ENCODE results near the gene MAJIN.
"Not testable (repeated sequence)": the region's sequence is repeated elsewhere in the genome, so short reads cannot be mapped to it uniquely, and the experiment has no call there.

The MAJIN gene, protein sequence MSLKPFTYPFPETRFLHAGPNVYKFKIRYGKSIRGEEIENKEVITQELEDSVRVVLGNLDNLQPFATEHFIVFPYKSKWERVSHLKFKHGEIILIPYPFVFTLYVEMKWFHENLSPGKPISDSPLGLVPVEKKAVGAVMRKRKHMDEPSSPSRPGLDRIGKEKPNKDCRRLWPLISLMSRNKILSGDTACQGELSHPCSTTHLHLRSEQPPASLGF

DNA sequence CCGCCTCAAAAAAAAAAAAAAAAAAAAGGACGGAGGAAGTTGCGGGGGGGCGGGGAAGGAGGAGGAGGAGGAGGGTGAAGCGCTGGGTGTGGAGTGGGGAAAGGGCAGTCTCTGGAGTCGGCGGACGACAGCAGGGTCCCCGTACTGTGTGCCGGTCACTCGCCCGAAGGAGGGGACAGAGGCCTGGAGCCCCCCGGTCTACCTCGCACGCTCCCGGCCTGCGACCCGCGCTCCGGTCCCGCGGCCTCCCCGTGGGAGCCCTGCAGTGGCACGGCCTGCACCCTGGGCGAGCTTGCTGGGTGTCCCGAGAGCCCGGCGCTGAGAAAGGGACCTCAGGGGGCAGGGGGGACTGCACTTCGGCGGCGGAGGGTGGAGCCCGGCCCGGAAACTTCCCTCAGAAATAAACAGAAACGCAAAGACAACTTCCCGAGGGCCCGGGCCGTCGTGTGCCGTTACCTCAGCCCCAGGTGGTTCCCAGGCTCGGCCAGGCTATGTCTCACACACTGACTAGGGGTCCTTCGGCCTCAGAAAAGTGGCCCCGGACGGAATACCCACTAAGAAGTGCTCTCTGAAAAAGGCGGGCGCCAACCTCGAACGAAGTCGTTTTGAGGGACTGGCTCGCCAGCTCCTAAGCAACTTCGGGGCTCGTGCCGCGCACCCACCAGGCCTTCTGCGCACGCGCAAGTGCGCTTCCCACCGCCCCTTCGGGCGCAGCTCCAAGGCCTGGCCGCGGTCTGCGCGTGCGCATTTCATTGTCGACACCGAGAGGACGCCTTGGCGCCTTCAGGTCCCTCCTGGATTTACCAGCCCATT, at the start of gene MAJIN:
TSS of gene MAJIN (minus strand) at position 688 of the 813 bp plus-strand sequence. CDS start 12,703 bp downstream, outside the sequence.
- DNase-seq = peak; percentile 91

DNA sequence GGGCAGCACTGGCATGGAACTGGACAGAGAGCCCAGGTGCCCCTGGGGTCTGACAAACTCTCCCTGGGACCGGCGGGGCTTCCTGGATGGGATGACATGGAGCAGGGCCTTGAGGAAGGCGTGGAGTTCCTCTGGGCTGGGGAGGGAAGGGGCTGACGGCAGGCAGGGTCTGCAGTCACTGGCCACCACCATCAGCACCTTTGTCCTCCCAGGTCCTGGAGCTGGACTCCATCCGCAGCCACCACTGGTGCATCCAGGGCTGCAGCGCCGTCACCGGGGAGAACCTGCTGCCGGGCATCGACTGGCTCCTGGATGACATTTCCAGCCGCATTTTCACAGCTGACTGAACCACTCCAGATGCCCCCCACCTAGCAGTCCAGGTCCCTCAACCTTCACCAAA, 49.6 kb upstream of the MAJIN start:
- DNase-seq = no peak

DNA sequence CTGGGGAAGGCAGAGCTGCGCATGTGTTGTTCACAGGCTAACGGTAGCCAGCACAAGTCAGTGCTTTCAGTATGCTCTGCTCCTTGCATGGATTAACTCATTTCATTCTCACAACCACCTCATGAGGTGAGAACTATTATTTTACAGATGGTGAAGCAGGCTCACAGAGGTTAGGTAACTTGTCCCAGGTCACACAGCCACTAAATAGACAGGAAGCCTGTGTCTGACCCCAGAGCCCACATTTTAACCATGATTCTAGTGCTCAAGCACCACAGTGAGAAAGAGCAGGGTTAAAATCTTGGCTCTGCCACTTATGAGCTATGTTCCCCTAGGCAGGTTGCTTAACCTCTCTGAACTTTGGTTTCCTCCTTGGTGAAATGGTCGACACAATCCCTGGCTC, 49.1 kb upstream of the MAJIN start:
- no peak for DNase-seq

DNA sequence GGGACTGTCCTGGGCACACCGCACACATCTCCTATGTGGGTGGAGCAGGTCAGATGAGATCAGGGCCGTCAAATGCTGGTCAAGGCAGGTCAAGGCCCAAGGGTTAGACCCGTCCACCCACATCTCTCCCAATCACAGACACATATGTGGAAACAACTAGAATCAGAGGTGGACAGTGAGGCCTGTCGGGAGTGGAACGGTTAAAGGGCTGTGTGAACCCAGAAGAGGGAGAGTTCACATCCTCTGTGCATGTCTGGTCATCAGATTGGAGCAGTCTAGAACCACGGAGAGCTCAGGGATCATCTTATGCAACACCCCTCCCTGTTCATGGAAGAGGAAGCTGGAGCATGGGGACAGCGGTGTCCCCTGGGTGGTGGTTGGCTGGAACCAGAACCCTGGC, 47.9 kb upstream of the MAJIN start:
- DNase-seq = no peak

DNA sequence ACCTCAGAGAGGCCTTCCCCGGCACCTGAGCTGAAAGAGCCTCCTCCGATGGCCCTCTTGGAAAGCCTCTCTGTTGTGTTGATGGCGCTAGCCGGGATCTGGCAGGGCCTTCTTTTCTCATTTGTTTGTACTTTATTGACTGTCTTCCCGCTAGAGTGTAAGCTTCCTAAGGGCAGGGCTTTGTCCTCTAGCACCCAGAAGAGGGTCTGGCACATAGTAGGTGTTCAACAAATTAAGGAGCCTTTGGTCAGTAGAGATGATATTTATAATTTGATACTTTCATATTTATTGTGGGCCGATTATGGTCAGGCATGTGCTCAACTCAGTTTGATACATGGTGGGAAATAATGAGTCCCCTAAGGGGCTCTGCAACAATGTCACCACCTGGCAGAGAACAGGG, 46.0 kb upstream of the MAJIN start:
- no peak for DNase-seq

DNA sequence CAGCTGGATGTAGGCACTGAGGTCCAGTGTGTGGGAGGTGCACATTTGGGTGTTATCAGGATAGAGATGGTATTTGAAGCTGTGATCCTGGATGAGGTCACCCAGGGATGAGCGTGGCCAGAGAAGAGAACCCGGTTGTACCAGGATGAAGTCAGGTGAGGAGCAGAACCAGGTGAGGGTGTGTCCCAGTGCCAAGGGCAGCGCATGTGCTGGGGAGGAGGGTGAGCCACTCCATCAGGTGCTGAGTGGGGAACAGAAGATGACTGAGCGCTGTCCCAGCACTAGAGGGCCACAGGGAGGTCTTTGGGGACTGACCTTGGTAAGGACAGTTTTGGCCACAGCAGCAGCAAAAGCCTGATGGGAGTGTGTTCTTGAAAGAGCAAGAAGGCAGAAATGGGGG, 44.8 kb upstream of the MAJIN start:
- DNase-seq = no peak

DNA sequence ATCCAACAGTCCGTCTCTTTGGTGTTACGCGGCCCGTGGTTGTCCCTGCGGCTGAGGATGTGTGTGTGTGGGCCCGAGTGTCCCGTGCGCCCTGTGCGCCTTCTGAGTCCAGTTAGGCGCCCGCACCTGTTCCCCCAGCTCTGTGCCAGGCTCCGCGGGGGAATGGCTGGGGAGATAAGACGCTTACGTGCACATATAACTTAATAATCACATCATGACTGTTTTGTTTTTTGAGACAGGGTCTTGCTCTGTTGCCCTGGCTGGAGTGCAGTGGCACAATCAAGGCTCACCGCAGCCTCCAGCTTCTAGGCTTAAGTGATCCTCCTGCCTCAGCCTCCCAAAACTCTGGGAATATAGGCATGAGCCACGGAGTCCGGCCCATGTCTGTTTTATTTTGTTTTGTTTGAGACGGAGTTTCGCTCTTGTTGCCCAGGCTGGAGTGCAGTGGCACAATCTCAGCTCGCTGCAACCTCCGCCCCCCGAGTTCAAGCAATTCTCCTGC, 42.9 kb upstream of the MAJIN start:
- DNase-seq = no peak

DNA sequence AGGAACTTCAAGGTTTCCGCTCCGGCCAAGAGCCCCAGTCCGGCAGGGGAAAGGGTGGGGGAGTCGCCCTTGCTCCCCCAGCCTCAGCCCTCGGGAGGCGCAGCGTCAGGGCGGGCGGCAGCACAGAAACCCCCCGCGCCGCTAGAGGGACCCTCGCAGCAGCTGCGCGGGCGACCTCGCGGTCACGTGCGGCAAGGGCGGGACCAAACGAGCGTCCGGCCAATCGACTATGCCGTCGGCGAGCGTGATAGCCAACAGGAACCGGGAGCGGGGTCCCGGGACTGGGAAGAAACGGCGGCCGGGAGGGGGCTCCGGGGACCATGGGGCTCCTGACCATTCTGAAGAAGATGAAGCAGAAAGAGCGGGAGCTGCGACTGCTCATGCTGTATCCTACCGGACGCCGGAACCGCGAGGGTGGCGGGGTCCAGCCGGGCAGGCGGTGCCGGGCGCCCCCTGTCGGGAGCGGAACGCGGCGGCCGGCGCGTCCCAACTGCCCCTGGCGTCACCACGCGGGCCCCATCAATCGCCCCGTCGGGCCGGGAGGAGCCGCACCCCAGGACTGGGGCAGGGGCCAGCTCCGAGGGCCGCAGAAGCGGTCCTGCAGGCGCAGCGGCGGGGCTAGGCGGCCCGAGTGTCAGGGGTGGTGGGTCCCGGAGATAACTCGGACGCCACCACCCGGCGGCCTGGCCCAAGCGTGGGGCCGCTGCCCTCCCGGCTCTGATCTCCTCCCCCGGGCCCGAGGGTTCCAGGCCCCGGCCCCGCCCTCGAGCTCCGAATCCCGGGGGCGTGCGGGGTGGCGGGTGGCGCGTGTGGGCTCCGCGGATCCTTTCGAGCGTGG, 42.2 kb upstream of the MAJIN start, which contains the start of gene ARL2:
TSS of gene ARL2 (plus strand) at position 273 of the 838 bp plus-strand sequence. CDS start at position 321, 48 bp downstream.
- peak; percentile 88 for DNase-seq

DNA sequence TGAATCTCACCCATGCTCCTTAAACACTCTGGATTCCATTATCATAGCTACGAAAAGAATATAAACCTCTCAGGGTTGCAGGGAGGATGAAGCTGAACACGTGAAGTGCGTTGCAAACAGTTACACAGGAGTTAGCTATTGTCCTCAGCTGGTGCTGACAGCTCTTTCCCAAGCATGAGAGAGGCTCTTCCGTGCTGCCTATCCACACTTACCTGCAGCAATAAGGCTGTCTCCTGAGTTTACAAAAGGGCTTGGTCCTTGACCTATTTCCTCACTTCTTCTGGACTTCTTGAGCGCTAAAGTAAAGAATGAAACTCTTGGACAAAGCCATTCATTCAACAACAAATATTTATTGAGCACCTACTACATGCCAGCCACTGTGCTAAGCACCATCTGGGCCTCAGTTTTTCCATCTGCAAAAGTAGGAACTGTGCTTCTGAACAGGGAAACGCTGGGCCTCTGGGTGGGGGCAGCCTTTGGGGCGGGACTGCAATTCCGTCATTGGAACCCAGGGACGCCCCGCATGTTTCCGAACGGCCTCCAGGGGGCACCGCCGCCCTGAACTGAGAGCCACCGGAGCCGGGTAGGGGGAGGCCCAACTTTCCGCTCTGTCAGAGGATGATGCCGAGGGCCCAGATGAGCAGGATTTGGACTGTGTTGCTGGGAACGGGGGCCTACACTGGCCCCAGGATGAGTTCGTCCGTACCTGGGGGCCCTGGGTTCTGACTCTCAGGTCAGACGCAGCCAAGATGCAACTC, 41.4 kb upstream of the MAJIN start:
- DNase-seq = peak; percentile 94

DNA sequence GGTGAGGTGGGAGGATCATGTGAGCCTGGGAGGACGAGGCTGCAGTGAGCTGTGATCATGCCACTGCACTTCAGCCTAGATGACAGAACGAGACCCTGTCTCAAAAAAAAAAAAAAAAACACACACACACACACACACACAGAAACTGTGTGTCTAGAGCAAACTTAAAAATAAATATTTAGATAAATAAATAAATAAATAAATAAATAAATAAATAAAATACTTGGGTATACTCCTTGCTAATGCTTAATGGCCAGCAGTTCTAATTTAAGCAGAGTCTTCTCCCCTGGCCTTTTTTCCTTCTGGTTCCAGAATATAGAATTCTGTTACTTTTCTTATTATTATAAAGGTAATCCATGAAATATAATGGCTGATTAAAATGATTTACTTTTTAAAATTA, 37.0 kb upstream of the MAJIN start:
- DNase-seq = no peak

DNA sequence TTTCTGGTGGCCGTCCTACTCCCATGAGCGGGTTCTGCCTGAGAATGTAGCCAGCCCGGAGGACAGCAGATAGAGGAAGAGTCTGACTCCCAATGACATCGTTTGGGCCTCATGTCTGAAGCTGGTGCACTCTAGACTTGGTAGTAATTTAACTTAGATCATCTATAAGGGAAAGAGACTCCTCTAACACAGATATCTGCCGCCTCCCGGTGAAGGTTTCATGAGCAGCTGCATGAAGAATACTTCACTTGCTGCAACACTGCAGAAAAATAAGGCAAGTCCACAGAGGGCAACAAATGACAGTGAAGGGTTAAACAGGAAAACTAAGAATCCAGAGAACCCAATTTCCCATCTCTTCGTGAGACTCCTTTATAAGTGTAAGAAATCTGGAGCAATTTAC, 36.1 kb upstream of the MAJIN start:
- no peak for DNase-seq

DNA sequence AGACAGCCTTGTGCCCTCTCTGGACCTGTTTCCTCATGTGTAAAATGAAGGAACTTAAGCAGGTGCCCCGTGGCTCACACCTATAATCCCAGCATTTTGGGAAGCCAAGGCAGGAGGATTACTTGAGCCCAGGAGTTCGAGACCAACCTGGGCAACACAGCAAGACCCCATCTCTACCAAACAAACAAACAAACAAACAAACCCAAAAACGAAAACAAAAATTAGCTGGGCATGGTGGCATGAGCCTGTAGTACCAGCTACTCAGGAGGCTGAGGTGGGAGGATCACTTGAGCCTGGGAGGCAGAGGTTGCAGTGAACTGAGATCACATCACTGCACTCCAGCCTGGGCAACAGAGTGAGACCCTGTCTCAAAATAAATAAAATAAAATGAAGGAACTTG, 32.1 kb upstream of the MAJIN start:
- DNase-seq = not testable (repeated sequence)

DNA sequence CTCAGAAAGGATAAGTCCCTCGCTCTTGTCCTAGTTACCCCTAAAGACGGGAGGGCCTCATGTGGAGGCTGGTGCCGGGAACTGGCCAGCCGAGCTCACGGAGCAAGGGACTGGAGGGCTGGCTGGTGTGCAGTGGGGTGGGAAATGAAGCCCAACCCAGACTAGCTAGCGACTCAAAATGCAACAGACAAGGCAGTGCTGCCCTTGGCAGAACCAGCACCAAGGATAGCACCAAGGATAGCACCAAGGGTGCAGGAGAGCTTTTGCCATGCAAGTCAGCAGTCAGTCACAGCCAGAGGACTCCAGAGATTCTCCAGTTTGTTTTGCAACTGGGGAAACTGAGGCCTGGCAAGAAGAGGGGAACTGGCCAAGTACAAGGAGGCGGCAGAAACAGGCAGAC, 31.4 kb upstream of the MAJIN start:
- DNase-seq = no peak

DNA sequence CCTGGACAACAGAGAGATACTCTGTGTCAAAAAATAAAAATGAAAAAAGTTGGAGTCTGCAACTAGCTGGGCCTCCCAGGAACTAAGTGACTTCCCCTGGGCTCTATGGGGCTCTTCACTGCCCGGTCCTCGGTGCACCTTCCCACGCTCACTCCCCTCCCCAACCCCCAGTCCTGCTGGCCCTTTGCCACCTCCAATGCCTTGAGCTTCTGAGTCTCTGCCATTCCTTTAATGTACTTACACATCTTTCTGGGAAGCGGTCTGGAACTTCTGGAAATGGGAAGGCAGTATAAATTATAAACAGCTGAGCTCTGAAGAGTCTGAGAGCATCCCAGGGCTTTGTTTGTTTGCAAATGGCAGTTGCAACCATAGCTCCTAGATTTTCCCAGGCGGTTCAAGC, 30.8 kb upstream of the MAJIN start:
- no peak for DNase-seq

DNA sequence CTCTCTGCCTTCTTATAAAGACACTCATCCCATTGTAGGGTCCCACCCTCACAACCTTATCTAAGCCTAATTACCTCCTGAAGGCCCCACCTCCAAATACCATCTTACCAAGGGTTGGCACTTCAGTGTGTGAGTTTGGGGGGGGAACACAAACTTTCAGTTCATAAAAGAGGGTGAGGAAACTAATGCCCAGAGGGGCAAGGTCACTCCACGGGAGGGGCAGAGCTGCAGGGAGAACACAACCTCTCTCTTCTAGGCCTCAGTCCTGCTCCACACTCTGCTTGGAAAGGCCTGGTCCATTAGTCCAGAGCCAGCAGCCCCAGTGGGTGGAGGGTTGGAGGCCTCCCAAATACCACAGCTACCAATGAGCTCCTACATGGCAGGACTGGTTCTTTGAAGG, 27.6 kb upstream of the MAJIN start:
- DNase-seq = no peak

DNA sequence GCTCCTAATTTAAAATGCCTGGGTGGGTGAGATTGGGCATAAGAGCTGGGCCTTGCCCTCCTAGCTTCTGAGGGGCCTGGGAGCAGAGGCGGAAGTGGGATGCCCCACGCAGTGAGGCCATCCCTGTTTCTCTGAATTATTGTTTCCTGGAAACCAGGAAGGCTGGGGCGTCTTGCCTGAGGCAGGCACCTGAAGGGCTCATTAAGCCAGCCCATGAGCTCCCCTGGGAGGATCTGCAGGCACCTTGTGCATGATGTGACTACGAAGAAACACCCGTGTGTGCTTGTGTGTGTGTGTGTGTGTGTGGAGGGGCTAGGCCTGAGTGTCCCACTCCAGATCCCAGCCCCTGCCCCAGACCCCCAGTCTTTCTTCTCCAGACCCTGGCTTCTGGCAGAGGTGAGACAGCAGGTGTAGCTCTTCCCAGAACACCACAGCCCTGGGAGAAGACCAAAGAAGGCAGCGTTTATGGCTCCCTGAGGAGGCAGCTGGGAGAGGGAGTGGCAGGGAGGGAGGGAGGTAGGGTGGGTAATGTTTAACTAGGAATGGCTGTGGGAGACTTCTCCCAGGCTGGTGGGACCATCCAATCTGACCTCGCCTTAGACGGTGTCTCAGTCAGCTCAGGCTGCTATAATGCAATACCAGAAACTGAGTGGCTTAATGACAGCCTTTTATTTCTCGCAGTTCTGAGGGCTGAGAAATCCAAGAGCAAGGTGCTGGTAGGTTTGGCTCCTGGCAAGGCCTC, 27.0 kb upstream of the MAJIN start:
- no peak for DNase-seq

DNA sequence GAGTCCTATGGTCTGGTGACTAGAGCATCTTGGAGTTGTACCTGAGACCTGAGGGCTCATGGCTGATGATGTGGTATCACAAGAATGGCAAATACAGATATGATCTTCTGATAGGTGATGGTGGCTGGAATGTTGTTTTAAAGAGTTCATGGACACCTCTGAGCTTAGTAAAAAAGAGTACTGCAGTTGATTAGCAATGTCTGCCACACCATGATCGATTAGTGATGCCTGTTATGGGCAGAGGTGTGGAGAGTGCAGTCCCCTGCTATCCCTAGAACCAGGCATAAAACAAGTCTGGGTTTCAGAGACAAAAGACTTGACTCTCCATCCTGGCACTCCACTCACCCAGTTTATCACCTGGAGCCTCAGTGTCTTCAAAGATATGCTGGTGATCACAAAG, 26.2 kb upstream of the MAJIN start:
- no peak for DNase-seq

DNA sequence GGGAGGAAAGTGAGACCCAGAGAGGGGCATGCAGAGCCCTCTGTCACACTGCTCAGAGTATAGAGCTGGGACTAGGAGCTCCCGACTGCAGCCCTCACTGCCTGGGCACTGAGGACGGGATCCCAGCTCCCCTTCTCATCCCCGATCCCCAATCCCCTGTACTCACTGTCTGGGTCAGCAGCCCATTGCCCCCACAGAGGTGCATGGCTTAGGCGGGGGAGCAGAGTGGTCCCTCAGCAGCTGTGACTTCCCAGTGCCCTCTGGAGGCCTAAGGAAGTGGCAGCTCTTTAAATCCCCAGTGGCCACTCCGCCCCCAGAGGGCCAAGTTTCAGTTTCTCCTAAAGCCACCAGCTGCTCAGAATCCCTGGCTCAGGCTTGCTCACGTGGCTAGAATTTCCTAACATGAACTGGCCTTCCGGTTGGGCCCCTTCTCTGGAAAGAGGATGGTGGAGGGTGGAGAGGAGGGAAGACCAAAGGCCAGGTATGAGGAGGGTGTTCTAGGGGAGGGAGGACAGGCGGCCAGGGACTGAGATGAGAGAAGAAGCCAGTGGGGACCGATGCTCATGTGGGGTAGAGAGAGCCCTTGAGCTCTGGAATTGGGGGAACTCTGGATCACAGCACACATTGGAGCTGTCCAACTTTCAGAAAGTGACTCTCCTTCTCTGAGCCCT, 24.9 kb upstream of the MAJIN start, which contains the start of gene BATF2:
TSS of gene BATF2 (minus strand) at position 262 of the 671 bp plus-strand sequence. CDS start at position 205, 57 bp downstream.
- DNase-seq = no peak

DNA sequence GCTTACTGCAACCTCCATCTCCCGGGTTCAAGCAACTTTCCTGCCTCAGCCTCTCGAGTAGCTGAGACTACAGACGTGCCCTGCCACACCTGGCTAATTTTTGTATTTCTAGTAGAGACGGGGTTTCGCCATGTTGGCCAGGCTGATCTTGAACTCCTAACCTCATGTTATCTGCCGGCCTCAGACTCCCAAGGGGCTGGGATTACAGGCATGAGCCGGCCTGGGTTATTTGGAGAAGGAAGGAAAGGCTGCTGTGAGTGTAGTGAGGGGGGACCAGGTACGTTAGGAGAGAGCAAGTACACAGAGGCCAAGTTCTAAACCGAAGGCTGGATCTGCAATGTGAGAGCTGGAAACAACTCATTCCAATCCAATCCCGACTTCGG, 24.4 kb upstream of the MAJIN start:
- DNase-seq = no peak

DNA sequence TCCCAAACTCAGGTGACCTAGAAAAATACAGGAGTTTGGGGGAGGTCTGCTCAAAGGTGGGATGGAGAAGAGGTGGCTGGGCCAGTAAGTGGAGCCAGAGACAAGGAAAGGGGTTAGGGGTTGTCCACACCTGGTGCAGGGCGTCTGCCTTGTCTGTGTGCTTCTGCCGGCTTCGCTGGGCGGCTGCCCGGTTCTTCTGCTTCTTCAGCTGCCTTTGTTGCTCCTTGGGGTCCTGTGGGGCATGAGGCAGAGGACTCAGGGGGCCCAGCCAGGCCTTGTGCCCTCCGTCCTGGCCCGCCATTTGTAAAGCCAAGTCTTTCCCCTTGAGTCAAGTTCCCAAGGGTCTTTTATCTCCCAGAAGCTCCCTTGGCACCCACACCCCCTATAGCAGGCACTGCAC, 22.4 kb upstream of the MAJIN start:
- DNase-seq = no peak

All from stimulated activated CD4-positive, alpha-beta T cell treated with anti-CD3 and anti-CD28 coated beads, Interleukin-4, amount 100 ng/mL, for 24 hours (primary cell).